ENCODE data around the gene GSTP1.

The GSTP1 gene

GRCh38 chr11:67604815-67605214, 21.2 kb downstream of the GSTP1 start:
- no peak for TF ChIP-seq CTCF (IDR thresholded peaks at IDR 0.05; ENCODE audit: insufficient read depth, low read length, poor library complexity, severe bottlenecking)
- Histone ChIP-seq H3K4me3 (replicated peaks; ENCODE audit: low read depth, low read length) (no peak overlapping the region), H3K36me3 (ENCODE audit: control insufficient read depth, insufficient read depth, low read length) (peaks cover 7% of the 10 kb centered on the region), H3K27me3 (replicated peaks; ENCODE audit: control insufficient read depth, insufficient read depth, low read length) (no peaks in the 10 kb centered on the region)
- no peak for DNase-seq (ENCODE audit: extremely low read depth, insufficient read length)

- no peak for TF ChIP-seq CTCF (IDR thresholded peaks at IDR 0.05; ENCODE audit: insufficient read depth, low read length, poor library complexity, severe bottlenecking)
- H3K4me3 ChIP-seq (replicated peaks; ENCODE audit: low read depth, low read length), result no peak overlapping the region
- DNase-seq (ENCODE audit: extremely low read depth, insufficient read length), result no peak
Observed at GRCh38 chr11:67605231-67606011, 21.8 kb downstream of the GSTP1 start.

GRCh38 chr11:67606093-67606491, 22.5 kb downstream of the GSTP1 start:
- TF ChIP-seq CTCF (IDR thresholded peaks at IDR 0.05; ENCODE audit: insufficient read depth, low read length, poor library complexity, severe bottlenecking), result no peak
- H3K27me3 ChIP-seq (replicated peaks; ENCODE audit: control insufficient read depth, insufficient read depth, low read length), result no peaks in the 10 kb centered on the region
- H3K36me3 ChIP-seq (ENCODE audit: control insufficient read depth, insufficient read depth, low read length), result peaks cover 16% of the 10 kb centered on the region
- no peak for DNase-seq (ENCODE audit: extremely low read depth, insufficient read length)
- H3K4me3 ChIP-seq (replicated peaks; ENCODE audit: low read depth, low read length), result peak overlapping the region; percentile 93

More at GRCh38 chr11:67605231-67606011, 21.8 kb downstream of the GSTP1 start:
- H3K36me3 ChIP-seq (ENCODE audit: control insufficient read depth, insufficient read depth, low read length), result peaks cover 10% of the 10 kb centered on the region
- H3K27me3 ChIP-seq (replicated peaks; ENCODE audit: control insufficient read depth, insufficient read depth, low read length), result no peaks in the 10 kb centered on the region

GRCh38 chr11:67606492-67607295, 23.1 kb downstream of the GSTP1 start, which contains the start of gene NDUFV1:
Gene NDUFV1 (plus strand): TSS chr11:67606936. CDS start chr11:67607005, 69 bp downstream.
- peaks cover 22% of the 10 kb centered on the region for H3K36me3 ChIP-seq (ENCODE audit: control insufficient read depth, insufficient read depth, low read length)
- H3K27me3 ChIP-seq (replicated peaks; ENCODE audit: control insufficient read depth, insufficient read depth, low read length), result no peaks in the 10 kb centered on the region
- TF ChIP-seq CTCF (IDR thresholded peaks at IDR 0.05; ENCODE audit: insufficient read depth, low read length, poor library complexity, severe bottlenecking), result peak; percentile 66
- DNase-seq (ENCODE audit: extremely low read depth, insufficient read length), result peak; percentile 95
- peak within 1 kb of the TSS; percentile 93 for H3K4me3 ChIP-seq (replicated peaks; ENCODE audit: low read depth, low read length)

- Histone ChIP-seq H3K4me3 (replicated peaks; ENCODE audit: low read depth, low read length) (peak overlapping the region; percentile 93), H3K36me3 (ENCODE audit: control insufficient read depth, insufficient read depth, low read length) (peaks cover 29% of the 10 kb centered on the region), H3K27me3 (replicated peaks; ENCODE audit: control insufficient read depth, insufficient read depth, low read length) (no peaks in the 10 kb centered on the region)
- TF ChIP-seq CTCF (IDR thresholded peaks at IDR 0.05; ENCODE audit: insufficient read depth, low read length, poor library complexity, severe bottlenecking), result no peak
- no peak for DNase-seq (ENCODE audit: extremely low read depth, insufficient read length)
Observed at GRCh38 chr11:67607507-67607906, 23.9 kb downstream of the GSTP1 start.

All from GM06990 (cell line).